CD4-positive, alpha-beta T cell treated with Interferon gamma for 1 hour (primary cell): Measurements from ENCODE around the gene CASP2.
"Not testable (repeated sequence)": the region's sequence is repeated elsewhere in the genome, so short reads cannot be mapped to it uniquely, and the experiment has no call there.

Experiments
- DNase-seq: peaks from one replicate; pipeline ENCODE4 v3.0.0-alpha.2; 2020

CASP2 gene

DNA sequence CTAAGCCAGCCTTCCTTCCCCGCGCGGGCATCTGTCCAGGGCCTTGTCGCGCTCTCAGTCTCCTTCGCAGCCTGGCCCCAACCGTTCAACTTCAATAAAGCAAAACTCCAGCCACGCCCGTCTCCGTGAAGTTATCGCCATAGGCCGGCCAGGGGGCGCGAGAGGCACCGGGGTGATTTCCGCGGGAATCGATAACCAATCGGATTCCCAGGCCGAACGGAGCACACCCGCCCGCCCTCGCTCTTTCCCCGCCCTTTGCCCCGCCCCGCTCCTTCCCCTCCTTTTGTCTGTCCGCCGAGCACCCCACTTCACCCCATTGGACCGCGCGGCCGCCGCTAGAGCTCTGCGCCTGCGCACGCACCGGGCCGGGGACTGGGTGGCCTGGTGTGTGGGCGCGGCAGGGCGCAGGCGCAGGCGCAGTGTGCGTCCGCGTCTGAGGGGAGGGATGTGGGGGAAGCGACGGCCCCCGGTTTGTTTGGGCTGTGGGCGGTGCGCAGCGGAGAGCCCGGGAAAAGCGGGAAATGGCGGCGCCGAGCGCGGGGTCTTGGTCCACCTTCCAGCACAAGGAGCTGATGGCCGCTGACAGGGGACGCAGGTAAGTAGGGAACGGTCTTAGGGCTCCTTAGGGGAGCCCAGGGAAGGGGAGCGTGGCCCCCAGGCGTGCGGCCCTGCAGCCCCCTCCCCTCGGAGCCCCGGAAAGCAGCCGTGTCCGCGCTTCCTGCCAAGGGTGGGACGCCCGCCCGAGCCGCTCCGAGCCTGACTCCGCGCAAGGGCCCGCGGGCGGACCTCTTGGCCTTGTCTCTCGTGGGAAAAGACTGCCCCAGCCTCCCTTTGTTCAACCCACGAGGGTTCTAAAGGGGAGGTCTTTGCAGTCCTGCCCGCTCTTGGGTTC is at the start of gene CASP2:
Gene CASP2 (plus strand): TSS at position 417 of the 892 bp plus-strand sequence. CDS start 105 bp downstream, at position 522.
- peak; percentile 100 for DNase-seq

DNA sequence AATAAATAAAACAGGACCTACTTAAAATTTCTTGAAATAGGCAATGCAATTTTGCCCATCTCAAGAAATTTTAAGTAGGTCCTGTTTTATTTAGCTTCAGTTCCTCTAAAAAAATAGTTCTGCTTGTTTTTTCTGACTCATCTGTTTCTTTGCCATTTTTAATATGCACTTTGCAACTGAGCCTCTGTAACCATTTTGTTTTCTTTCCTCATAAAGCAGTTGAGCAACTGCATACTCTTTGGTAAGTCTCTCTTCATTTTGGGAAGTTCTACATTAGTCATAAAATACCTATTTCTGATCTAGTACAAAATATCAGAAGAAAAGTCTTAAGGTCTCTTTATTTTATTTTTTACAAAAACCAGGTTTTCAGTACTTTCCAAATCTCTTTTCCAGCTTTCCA is 48.3 kb upstream of the CASP2 start:
- no peak for DNase-seq

DNA sequence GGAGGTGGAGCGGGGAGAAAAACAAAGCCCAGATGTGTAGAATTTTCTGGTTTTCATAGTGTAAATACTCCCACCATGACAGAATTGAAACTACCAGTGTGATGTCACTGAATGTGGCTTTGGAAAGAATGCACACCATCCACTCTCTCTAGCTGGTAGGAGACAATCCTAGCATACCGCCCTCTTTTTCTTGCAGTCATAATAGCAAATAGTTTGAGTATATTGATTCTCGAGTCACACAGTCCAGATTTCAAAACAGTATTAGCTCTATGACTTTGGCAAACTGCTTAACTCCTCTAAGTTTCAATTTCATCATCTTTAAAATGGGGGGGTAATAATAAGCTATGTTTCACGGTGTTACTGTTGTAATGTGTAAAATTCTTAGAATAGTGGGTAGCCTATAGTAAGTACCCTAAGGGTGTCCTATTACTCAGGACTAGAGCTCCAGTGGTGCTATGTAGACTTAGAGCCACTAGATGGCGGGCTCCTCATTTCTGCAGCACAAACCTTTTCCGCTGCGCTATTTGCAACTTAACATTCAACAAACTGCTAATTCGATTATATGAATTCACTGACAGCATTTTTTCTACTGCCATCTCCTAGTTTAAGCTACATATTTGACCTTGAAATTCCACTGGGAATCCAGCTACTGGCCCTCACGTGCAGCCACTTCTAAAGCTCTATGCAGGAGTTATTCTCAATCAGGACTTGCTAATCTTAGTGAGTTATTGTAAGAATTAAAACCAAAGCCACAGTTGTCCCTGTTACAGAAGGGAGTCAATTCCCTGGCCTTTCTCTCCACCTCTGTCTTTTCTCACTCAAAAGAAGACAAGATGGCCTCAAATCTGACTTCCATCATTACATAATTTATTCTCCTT is 47.6 kb upstream of the CASP2 start:
- peak; percentile 73 for DNase-seq

DNA sequence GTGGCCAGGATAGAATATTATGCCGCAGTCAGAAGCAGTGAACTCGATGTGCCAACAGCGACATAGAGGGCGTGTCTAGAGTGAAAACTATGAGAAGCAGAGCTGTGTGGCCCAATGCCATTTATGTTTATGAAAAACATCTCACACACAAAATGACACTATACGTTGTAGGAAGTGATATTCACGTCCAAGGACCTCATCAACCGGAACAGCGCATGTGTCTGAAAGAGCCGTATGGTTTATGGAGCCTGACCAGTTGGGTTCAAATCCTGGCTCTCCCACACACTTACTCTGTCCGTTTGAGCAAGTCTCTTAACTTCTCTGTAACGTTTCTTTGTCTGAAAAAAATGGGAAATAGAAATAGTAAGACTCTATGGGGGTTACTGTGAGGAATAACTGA is 45.8 kb upstream of the CASP2 start:
- no peak for DNase-seq

DNA sequence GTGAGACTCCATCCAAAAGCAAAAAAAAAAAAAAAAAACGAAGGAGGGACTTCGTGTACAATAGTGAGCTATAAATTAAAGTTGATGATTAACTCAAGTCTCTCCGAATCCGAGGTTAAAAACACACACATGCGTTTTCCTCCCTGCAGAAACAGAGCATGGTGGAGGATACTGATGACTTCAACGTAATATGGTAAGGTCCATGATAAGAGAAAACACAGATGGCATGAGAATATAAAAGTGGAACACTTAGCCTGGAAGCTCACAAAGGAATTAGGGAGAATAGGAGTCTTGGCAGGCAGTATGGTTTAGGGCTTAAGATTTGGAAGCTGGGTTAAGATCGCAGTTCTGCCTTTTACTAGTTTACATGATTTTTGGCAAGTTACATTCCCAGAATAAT is 45.0 kb upstream of the CASP2 start:
- DNase-seq = no peak

DNA sequence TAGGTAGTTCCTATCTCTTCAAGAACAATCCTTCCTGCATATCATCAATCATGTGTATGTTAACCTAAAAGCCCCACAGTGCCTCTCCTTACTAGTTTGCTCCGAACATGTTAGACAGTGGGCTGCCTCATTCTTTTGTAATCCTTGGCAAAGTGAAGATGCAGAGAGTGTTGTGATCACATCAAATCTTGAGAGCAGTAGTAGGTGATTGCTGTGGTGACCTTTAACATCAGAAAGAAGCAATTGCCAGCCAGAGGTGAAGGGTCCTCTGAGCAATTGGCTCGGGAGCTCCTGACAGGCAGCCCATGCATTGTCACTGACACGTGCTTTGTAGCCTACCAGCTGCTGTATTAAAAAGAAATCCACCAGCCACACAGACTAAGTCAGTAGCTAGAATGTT is 44.5 kb upstream of the CASP2 start:
- no peak for DNase-seq

DNA sequence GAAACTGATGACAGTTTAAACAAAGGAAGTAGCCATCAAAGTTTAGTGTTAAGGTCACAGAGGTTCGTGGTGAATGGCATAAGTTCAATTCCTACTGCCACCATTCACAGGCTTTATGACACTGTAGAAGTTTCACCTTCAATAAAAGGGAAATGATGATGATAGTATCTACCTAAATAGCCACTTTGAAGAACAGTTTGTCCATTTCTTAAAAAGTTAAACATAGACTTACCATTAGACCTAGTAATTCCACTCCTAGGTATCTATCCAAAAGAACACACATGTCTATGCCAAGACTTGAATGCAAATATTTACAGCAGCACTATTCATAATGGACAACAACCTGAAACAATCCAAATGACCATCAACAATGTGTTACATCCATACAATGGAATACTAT is 43.8 kb upstream of the CASP2 start:
- DNase-seq = no peak

DNA sequence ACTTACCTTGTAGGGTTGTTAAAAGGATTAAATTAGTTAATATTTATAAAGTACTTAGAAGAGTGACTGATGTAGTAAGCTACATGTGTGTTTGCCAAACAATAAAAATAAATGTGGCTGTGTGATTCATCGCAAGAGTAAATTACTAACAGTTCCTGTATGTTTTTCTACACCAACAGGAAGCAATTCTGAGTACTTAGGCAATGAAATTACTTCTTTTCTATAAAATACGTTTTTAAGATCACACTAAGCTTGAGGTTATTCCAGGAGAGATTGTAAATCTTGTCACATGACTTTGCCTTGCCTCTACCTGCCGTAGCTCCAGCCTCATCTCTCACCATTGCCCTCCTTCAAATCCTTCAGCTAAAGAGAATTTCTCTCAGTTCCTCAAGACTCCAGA is 43.0 kb upstream of the CASP2 start:
- no peak for DNase-seq

DNA sequence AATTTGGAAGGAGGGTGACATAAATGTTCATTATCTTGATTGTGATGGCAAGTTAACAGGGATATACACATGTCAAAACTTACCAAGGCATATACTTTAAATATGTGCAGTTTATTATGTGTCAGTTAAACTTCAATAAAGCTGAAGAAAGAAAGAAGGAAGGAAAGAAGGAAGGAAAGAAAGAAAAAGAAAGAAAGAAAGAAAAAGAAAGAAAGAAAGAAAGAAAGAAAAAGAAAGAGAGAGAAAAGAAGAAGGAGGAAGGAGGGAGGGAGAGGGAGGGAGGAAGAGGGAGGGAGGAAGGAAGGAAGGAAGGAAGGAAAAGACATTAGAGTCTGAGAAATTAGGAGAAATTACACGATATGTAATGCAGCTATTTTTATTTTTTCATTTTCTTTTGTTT is 40.8 kb upstream of the CASP2 start:
- no peak for DNase-seq

DNA sequence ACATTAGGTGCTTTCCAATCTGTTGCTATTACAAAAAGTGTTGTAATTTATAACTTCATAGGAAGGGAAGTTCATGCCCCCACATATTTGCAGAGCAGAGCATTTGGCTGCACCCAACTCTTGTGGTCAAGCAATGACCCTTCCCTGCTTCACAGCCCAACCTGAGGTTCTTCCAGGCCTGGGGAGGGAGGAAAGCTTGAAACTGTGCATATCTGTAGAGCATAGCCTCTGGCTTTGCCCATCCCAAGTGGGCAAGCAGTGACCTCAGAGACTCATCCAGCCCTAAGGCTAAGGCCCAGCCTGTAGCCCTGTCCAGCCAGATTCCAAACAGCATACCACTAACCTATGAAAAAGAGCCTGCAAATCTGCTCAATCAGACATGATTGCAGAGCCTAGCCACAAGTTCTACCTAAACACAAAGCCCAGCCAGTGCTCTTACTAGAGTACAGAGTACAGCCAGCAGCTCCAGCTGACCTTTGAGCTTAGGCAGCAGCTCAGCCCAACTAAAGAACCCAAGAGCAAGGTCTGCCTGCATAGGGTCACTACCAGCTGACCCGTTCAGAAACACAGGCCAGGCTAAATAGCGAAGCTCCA is 39.3 kb upstream of the CASP2 start:
- DNase-seq = no peak

DNA sequence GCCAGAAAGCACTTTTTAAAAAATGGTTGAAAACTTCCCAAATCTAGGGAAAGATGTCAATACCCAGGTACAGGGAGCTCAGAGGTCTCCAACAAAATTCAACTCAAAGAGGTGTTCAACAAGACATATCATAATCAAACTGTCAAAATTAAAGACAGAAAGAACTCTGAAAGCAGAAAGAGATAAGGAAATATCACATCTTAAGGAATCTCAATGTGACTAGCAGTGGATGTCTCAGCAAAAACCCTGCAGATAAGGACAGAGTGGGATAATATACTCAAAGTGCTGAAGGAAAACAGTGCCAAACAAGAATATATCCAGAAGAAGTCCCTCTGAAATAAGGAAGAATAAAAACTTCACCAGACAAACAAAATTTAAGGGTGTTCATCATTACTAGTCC is 38.0 kb upstream of the CASP2 start:
- no peak for DNase-seq

DNA sequence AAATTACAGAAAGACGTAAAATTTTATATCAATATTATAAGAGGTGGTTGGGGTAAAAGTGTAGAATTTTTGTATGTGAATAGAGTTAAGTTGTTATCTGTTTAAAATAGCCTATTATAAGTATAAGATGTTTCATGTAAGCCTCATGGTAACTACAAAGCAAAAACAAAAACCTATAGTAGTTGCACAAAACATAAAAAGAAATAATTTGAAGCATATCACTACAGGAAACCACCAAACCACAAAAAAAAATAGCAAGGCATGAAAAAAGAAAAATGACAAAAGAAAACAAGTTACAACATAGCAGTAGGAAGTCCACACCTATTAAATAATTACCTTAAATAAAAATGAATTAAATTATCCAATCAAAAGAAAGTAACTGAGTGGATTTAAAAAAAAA is 37.3 kb upstream of the CASP2 start:
- DNase-seq = no peak

DNA sequence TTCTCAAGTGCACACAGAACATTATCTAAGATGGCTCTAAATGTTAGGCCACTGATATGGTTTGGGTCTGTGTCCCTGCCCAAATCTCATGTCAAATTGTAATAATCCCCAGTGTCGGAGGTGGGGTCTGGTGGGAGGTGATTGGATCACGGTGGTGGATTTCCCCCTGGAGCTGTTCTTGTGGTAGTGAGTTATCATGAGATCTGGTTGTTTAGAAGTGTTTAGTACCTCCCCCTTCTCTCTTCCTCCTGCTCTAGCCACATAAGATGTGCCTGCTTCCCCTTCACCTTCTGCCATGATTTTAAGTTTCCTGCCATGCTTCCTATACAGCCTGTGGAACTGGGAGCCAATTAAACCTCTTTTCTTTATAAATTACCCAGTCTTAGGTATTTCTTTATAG is 36.1 kb upstream of the CASP2 start:
- DNase-seq = no peak

DNA sequence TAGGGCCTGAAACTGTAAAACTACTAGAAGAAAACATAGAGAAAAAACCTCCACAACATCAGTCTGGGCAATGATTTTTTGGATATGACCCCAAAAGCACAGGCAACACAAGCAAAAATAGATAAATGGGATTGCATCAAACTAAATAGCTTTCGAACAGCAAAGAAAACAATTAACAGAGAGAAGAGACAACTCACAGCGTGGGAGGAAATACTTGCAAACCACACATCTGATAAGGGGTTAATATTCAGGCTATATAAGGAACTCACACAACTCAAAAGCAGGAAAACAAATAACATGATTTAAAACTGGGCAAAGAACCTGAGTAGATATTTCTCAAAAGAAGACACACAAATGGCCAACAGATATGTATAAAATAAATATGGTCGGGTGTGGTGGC is 32.6 kb upstream of the CASP2 start:
- no peak for DNase-seq

DNA sequence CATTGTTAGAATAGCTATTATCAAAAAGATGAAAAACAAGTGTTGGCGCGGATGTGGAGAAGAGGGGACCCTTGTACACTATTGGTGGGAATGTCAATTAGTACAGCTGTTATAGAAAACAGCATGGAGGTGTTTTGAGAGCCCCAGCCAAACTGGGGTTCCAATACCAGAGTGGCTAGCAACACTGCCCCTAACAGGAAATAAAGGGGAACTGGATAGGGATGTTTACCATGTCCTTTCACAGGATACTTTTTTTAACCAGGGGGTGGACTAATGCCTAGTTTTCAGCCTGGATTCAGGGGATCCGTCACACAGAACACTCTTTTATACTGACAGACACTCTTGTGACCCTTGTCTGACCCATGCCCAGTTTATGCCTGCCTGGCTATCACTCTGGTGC is 31.8 kb upstream of the CASP2 start:
- no peak for DNase-seq

DNA sequence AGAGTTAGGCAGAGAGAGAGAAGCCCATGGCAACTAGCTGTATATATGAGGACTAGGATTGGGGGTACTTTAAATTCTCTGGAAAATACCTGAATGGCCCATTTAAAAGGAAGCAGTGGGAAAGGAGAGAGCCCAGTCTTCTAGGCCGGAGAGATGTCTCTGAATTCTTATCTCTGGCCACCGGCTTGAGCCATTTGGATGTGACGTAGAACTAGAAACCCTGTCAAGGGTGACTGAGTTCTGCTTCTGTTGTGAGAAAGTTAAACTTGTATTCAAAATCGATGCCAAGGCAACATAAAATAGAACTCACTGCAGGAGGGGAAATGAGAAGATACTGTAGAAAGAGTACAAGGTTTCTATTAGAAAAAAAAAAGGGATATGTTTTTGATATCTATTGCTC is 31.2 kb upstream of the CASP2 start:
- DNase-seq = no peak

DNA sequence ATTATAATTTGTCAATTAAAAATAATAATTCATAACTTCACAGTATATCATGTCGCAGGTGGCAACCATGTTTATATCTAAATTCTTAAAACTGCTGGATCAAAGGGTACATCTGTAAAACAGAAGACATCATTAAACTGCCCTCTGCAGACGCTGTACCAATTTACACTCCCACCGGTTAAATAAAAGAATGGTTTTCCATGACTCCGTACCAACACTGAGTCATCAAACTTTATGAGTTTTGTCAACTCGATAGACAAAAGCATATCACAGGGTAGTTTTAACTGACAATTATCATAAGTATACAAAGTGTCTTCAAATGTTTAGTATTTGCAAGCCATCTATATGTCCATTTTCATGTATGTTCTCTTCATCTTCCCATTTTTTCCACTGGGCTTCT is 30.6 kb upstream of the CASP2 start:
- no peak for DNase-seq

DNA sequence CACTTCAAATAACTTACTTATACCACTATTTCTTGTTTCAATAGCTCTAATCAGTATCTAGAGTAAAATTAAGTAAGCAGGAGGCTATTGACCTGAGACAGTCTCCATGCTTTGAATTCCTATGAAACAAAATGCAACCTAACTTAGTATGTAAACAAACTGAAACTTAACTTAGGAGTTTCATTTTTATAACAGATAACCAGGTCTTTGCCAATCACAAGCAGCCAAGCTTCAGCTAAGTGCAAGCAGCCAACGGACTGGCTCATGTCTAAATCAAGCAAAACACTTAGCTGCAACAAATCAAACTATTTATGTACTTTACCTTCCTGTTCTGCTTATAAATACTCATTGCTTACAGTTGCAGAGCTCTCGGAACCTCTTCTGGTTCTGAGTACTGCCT is 29.3 kb upstream of the CASP2 start:
- no peak for DNase-seq

DNA sequence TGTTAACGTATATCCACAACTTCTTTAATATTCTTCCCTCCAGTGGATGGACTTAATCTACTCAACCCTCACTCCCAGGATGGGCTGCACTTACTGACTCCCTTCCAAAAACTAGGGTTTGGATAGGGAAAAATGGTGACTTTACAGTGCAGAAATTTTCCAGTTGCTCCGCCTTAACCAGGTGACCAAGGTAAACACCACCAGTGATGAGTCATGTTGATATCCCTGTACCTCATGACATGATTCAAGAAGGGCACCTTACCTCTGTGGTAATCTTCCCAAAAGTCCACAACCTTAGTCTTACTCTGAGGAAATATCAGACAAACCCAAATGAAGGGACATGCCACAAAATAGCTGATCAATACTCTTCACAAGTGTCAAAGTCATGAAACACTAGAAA is 28.4 kb upstream of the CASP2 start:
- DNase-seq = no peak

DNA sequence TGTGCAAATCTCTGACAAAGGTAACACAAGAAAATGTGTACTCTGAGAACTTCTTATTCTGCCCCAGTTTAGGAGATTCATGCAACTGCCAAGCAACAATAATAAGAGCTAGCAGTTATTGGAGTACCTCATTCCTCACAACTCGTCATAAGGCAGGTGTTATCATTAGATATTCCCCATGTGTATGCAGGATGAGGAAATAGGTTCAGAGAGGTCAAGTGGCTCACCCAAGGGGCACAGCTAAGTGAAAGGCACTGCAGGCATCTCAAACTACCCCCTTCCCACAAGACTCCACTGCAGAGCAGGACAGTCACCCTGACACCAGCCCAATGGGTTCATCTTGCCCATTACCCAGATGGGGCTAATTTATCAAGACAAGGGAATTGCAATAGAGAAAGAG is 26.2 kb upstream of the CASP2 start:
- DNase-seq = no peak

DNA sequence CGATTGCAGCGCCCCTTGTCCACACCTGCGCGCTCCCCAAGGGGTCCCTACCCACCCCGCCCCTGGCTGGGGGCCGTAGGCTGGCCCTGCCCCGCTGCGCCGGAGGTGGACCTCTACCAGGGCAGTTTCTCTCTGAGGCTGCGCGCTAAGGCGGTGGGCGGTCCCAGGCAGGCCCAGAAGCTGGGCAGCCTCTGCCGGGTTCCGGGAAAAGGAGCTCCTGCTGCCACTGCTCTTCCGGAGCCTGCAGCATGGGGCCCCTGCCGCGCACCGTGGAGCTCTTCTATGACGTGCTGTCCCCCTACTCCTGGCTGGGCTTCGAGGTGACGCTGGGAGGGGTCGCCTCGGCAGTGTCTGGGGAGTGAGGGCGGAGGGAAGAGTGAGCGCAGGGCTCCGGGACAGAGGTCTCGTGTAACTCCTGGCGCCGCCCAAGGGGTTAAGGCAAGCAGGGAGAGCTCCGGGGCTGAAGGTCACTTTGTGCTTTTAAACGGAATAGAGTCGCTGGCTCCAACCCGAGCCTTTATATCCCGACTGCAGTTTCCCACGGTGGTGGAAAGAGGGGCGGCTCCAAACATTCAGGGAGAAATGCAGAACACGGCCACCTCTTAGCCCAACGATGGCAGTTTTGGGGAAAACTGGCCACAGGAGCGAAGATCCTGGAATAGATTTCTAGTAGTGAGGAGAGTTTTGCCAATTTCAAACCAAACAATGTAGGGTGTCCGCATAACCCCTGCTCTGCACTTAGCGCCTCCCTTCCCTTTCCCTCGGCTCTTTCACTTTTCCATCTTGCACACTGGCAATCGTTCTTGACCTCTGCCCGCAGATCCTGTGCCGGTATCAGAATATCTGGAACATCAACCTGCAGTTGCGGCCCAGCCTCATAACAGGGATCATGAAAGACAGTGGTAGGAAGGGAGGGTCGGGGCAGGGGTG is 24.6 kb upstream of the CASP2 start, which contains the start of gene GSTK1:
Gene GSTK1 (plus strand): TSS at position 176 of the 930 bp plus-strand sequence. CDS start 73 bp downstream, at position 249.
- peak; percentile 83 for DNase-seq

DNA sequence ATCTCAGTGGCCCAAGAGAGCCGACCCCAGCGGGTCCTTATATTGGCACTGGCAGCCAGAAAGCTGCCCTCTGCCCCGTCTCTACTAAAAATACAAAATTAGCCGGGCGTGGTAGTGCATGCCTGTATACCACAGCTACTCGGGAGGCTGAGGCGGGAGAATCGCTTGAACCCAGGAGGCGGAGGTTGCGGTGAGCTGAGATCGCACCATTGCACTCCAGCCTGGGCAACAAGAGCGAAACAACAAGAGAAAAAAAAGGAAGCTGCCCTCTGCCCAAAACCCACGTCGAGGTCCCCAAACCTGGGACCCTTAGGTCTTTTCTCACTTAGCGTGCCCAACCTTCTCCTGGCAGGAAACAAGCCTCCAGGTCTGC is 24.0 kb upstream of the CASP2 start:
- DNase-seq = not testable (repeated sequence)
